Measurements from ENCODE around the gene PPIL6.

PPIL6 gene

DNA sequence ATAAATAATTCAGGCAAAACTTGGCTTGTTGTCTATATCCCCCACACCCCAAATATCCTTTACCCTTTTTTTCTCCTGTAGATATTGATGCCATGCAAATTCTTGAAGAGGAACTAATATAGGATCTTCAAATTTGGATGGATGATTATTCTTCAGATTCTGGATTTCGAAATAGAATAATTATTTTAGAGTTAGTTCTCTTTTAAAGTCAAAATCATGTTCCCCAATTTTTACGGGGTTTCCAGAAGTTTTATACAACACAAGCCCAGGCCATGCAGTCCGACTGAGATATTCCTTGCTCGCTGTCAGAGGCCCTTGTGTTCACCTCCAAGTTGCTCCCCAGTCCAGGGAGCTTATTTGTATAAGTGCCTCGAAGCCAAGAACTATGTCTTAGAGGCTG, 4.4 kb downstream of the PPIL6 start:
- TF ChIP-seq, protein P1, sequence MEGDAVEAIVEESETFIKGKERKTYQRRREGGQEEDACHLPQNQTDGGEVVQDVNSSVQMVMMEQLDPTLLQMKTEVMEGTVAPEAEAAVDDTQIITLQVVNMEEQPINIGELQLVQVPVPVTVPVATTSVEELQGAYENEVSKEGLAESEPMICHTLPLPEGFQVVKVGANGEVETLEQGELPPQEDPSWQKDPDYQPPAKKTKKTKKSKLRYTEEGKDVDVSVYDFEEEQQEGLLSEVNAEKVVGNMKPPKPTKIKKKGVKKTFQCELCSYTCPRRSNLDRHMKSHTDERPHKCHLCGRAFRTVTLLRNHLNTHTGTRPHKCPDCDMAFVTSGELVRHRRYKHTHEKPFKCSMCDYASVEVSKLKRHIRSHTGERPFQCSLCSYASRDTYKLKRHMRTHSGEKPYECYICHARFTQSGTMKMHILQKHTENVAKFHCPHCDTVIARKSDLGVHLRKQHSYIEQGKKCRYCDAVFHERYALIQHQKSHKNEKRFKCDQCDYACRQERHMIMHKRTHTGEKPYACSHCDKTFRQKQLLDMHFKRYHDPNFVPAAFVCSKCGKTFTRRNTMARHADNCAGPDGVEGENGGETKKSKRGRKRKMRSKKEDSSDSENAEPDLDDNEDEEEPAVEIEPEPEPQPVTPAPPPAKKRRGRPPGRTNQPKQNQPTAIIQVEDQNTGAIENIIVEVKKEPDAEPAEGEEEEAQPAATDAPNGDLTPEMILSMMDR (IDR thresholded peaks at IDR 0.05; ENCODE audit: extremely low read depth, missing control alignments): no peak
- DNase-seq (ENCODE audit: low spot score): no peak

DNA sequence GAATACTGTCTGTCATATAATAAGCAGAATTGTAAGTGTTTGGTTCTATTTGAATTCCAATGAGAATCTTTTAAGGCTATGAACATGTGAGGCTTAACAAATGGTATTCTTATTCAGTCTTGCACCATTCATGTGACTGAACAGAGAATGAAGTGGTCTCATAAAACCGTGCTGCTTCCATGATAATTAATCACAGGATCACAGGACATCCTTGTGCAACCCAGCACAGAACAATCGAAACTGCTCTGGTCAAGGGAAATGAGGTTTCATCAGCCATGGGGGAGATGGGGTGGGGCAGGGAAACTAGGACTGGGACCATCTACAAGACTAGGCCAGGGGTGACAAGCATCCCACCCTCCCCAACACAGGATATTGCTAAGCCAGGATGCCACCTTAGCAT, 6.0 kb downstream of the PPIL6 start:
- TF ChIP-seq, protein P1 (IDR thresholded peaks at IDR 0.05; ENCODE audit: extremely low read depth, missing control alignments): no peak
- no peak for DNase-seq (ENCODE audit: low spot score)

DNA sequence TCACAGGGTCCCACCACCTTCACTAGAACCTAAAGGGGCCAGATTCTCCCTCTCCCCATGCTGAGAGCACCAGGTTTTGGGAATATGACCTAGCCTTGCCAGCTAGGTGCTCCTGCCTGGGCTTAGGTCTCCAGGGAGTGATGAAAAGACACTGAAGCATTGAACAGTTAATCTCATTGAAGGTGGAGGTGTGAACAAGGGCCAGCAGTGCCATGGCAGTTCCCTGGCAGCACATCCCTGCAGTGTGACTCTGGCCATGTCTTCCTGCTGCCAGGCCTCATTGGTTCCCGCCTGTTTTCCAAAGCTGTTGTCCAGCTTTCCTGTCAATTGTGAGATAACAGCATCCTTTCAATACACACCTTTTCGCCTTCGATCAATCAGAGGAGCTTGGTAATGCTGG, 10.9 kb downstream of the PPIL6 start:
- TF ChIP-seq, protein P1 (IDR thresholded peaks at IDR 0.05; ENCODE audit: extremely low read depth, missing control alignments): no peak
- no peak for DNase-seq (ENCODE audit: low spot score)

DNA sequence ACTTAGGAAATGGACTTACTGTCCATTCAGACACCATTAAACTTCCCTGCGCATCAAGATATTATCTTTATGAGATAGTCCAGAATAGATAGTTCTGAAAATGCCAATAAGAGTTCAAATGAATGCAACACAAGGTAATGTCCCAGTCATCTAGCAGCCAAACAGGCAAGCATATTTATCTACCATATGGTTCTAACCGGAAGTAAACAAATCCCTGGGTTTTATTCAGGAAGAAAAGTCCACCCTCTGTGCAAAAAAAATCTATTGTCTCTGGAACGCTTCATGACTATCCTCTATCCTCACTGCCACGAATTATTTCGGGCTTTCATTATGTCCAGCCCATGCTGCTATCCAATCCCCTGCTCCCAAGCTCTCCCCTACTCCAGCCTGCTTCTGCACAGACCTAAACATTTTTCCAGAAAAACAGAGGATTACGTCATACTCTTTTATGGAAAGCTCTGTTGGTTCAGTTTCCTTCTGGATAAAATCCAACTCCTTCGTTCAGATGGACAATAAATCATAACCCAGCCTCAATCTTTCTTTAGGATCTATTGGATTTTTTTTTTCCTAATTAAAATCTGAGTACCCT, 11.4 kb downstream of the PPIL6 start:
- TF ChIP-seq, protein P1 (IDR thresholded peaks at IDR 0.05; ENCODE audit: extremely low read depth, missing control alignments): no peak
- no peak for DNase-seq (ENCODE audit: low spot score)

DNA sequence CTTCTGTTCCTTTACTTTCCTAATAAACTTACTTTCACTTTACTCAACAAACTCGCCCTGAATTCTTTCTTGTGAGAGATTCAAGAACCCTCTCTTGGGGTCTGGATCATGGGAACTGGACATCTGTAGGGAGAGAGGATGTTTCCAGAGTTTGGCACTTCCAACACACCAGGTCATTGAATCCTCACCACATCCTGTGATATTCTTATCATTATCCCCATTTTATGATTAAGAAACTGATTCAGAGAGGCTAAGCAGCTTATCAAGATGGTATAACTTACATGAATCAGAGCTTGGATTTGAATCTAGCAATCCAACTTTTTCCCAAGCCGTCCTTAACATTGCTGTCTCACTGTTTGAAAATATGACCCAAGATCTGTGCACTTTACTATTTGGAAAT, 15.5 kb downstream of the PPIL6 start:
- DNase-seq (ENCODE audit: low spot score): no peak
- TF ChIP-seq, protein P1 (IDR thresholded peaks at IDR 0.05; ENCODE audit: extremely low read depth, missing control alignments): no peak

DNA sequence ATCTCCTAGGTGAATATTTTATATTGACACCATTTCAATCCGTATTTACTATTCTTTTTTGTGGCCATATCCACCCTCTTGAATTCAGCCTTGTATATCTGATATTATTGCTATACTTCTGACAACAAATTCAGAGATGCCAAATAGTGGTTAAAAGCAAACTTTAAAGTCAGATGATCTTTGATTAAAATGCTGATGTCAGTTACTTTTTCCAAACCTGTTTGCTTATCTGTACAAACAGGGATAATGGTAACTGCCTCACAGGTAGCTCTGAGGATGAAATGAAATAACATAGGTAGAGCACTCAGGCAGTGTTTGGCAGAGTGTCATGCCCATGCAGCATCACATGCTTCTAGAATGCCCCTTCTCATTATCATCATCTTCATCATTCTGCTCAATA, 19.2 kb downstream of the PPIL6 start:
- DNase-seq (ENCODE audit: low spot score): no peak
- TF ChIP-seq, protein P1 (IDR thresholded peaks at IDR 0.05; ENCODE audit: extremely low read depth, missing control alignments): no peak

DNA sequence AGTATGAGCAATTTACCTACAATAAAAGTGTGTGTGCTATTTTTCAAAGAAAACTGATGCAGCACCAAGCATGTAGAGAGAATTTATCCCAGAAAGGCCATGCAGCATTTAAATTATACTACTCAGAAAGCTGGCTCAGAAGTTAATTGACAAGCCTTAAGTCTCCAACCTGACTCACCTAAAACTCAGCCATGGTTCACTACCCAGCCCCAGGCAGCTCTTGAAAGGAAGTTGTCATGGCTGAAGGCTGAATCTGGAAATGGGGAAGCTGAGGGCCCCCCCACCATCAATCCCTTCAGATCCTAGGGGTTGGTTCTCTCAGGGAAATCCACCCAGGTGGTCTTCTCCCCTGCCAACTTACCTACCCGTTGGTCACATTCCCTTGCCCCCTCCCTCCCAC, 19.7 kb downstream of the PPIL6 start:
- TF ChIP-seq, protein P1 (IDR thresholded peaks at IDR 0.05; ENCODE audit: extremely low read depth, missing control alignments): no peak
- no peak for DNase-seq (ENCODE audit: low spot score)

All from GM20000 (cell line).